ENCODE measurements around the gene SPEF2.

GRCh38 chr5:35842856-35843255 is 225.2 kb downstream of the SPEF2 start:
- TF ChIP-seq ZNF274 (IDR thresholded peaks at IDR 0.05; ENCODE audit: low read depth, low read length), result no peak
- TF ChIP-seq YY1 (IDR thresholded peaks at IDR 0.05; ENCODE audit: insufficient read depth, insufficient read length), result no peak
- no peak for TF ChIP-seq SUZ12 (IDR thresholded peaks at IDR 0.05; ENCODE audit: extremely low read depth, insufficient read depth, insufficient read length)

All from NT2/D1 (cell line).